HFFc6 (cell line): ENCODE data around the gene ENOX2. TPM values are rescaled to one million over a fixed set of nuclear protein-coding genes. Genes with fewer than 3 reads are reported as not detected.
A peak's percentile ranks its signal among the peaks of the same experiment; 100 is the strongest.

Source experiments
- DNase-seq: peaks from one replicate; pipeline ENCODE4 v3.0.0-alpha.2; 2018
- H3K27ac Mint-ChIP-seq: 2 replicates; pipeline ENCODE4 v1.8.0; 2020; ENCODE audit warnings: mild to moderate bottlenecking, mixed read lengths
- H3K27me3 Mint-ChIP-seq: 2 replicates; pipeline ENCODE4 v1.8.0; 2021; ENCODE audit warnings: mild to moderate bottlenecking, moderate library complexity, mixed read lengths; ENCODE audit not compliant: insufficient read depth
- H3K36me3 Mint-ChIP-seq: 2 replicates; pipeline ENCODE4 v1.8.0; 2021; ENCODE audit warnings: low read depth, mixed read lengths
- H3K4me1 Mint-ChIP-seq: 2 replicates; pipeline ENCODE4 v1.8.0; 2020; ENCODE audit warnings: low read depth, mixed read lengths
- H3K4me3 Mint-ChIP-seq: 2 replicates; pipeline ENCODE4 v1.8.0; 2020; ENCODE audit warnings: mild to moderate bottlenecking, moderate library complexity, mixed read lengths
- H3K9me3 Mint-ChIP-seq: 2 replicates; pipeline ENCODE4 v1.8.0; 2020; ENCODE audit warnings: mild to moderate bottlenecking, mixed read lengths
- total RNA-seq, 6 experiments: library from RNA; stranded (reverse); fragmentation: NEBNext Ultra II Directional; extraction: Animal tissue kit (Norgen Biotek cat#: 25700); gene quantifications; 2 replicates in 1 of 6; 3 replicates in 5 of 6; pipeline ENCODE4 v1.2.3, GENCODE V29; 2021
- TF ChIP-seq, protein P1 (sequence below): fragments of 200-600 bp; sonication (generic); IDR thresholded peaks from 2 replicates; pipeline ENCODE4 v1.5.0; 2021; ENCODE audit warnings: antibody characterized with exemption, mild to moderate bottlenecking

Gene ENOX2
- total RNA-seq, 6 experiments from 2014 or later: 10.8 to 13.5 (median 11.9) TPM

DNA sequence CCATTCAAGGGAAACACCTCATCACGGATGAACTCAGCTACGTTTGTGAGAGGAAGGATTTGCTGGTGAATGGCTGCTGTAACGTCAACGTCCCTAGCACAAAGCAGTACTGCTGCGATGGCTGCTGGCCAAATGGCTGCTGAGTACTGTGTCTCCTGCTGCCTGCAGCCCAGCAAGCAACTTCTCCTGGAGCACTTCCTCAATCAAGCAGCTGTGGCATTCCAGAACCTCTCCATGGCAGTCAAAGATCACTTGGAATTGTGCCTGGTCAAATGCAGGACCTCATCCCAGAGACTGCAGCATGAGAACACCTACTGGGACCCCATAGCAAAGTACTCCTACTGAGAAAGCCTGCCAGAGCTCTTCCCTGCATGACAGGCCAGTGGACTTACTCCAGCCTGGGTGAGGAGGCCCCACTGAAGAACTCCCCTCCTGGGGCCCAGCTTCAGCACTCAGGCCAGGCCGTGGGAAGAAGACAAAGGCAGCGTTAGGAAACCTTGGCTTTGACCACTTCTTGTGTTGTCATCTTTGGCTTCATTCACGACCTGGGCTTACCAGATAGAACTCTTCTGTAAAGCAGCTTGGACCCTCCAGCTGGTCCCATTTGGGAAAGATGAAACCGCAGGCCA is 256.9 kb downstream of the ENOX2 start:
- H3K4me3 Mint-ChIP-seq: no peak overlapping the region
- no peak overlapping the region for H3K27ac Mint-ChIP-seq
- no peaks in the 10 kb centered on the region for H3K36me3 Mint-ChIP-seq
- no peaks in the 10 kb centered on the region for H3K27me3 Mint-ChIP-seq
- DNase-seq: no peak
- TF ChIP-seq, protein P1, sequence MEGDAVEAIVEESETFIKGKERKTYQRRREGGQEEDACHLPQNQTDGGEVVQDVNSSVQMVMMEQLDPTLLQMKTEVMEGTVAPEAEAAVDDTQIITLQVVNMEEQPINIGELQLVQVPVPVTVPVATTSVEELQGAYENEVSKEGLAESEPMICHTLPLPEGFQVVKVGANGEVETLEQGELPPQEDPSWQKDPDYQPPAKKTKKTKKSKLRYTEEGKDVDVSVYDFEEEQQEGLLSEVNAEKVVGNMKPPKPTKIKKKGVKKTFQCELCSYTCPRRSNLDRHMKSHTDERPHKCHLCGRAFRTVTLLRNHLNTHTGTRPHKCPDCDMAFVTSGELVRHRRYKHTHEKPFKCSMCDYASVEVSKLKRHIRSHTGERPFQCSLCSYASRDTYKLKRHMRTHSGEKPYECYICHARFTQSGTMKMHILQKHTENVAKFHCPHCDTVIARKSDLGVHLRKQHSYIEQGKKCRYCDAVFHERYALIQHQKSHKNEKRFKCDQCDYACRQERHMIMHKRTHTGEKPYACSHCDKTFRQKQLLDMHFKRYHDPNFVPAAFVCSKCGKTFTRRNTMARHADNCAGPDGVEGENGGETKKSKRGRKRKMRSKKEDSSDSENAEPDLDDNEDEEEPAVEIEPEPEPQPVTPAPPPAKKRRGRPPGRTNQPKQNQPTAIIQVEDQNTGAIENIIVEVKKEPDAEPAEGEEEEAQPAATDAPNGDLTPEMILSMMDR: no peak
- H3K9me3 Mint-ChIP-seq: no peaks in the 10 kb centered on the region
- no peaks in the 10 kb centered on the region for H3K4me1 Mint-ChIP-seq

- Mint-ChIP-seq H3K4me3 (no peak overlapping the region), H3K27ac (0 out of 2 replicates have a peak overlapping the region, but pooled peaks have one; percentile 10), H3K36me3 (no peaks in the 10 kb centered on the region), H3K4me1 (peaks cover 12% of the 10 kb centered on the region), H3K27me3 (no peaks in the 10 kb centered on the region), H3K9me3 (no peaks in the 10 kb centered on the region)
- TF ChIP-seq, protein P1: no peak
- no peak for DNase-seq
These were observed 265.4 kb downstream of the ENOX2 start for GRCh38 chrX:130637591-130637990.

GRCh38 chrX:130636277-130636676 is 266.7 kb downstream of the ENOX2 start:
- Mint-ChIP-seq H3K27me3 (no peaks in the 10 kb centered on the region), H3K9me3 (no peaks in the 10 kb centered on the region), H3K36me3 (no peaks in the 10 kb centered on the region), H3K4me3 (no peak overlapping the region), H3K27ac (no peak overlapping the region), H3K4me1 (peaks cover 12% of the 10 kb centered on the region)
- DNase-seq: no peak
- TF ChIP-seq, protein P1: no peak

DNA sequence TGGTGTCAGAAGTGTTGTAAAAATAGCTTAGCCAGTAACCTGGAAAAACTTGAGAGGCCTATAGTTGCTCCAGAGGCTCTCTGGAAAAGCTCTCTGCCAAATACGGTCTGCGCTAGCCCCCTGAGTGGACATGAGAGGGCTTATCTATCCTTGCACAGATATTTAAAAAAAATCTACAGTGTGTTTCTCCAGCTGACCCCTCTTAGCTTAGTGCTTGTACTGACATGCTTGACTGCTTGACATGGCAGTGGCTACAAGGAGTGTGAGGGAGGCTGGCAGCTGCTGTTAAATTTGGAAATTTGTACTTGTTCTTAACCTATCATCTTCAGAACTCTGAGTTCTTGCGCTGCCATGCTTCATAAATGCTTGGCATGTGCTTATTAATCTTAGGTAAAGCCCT is 272.0 kb downstream of the ENOX2 start:
- no peak overlapping the region for H3K27ac Mint-ChIP-seq
- no peak for DNase-seq
- H3K4me3 Mint-ChIP-seq: no peak overlapping the region
- H3K27me3 Mint-ChIP-seq: no peaks in the 10 kb centered on the region
- H3K4me1 Mint-ChIP-seq: peaks cover 6% of the 10 kb centered on the region; the same call in 1 of the 2 replicates
- no peaks in the 10 kb centered on the region for H3K36me3 Mint-ChIP-seq
- TF ChIP-seq, protein P1: no peak
- no peaks in the 10 kb centered on the region for H3K9me3 Mint-ChIP-seq

- Mint-ChIP-seq H3K36me3 (no peaks in the 10 kb centered on the region), H3K27ac (no peak overlapping the region), H3K27me3 (no peaks in the 10 kb centered on the region), H3K9me3 (no peaks in the 10 kb centered on the region), H3K4me1 (peaks cover 4% of the 10 kb centered on the region; the same call in 1 of the 2 replicates), H3K4me3 (no peak overlapping the region)
- DNase-seq: no peak
- TF ChIP-seq, protein P1: no peak
These were observed 274.5 kb downstream of the ENOX2 start for GRCh38 chrX:130628516-130628915.
